Ishikawa (cell line): Measurements from ENCODE around the gene EFNA3.
A peak's percentile ranks its signal among the peaks of the same experiment; 100 is the strongest.

Experiments used
- CEBPB ChIP-seq: IDR thresholded peaks from 2 replicates; pipeline ENCODE4 v1.6.1; 2012
- CREB1 ChIP-seq: IDR thresholded peaks from 2 replicates; pipeline ENCODE4 v1.6.1; 2012; ENCODE audit warnings: low read depth
- EGR1 ChIP-seq: IDR thresholded peaks from 2 replicates; pipeline ENCODE4 v1.6.1; 2012
- EP300 ChIP-seq: IDR thresholded peaks from 2 replicates; pipeline ENCODE4 v1.6.1; 2012; ENCODE audit warnings: borderline replicate concordance
- FOXM1 ChIP-seq: IDR thresholded peaks from 2 replicates; pipeline ENCODE4 v1.6.1; 2012; ENCODE audit warnings: low read depth, borderline replicate concordance
- NFIC ChIP-seq: IDR thresholded peaks from 2 replicates; pipeline ENCODE4 v1.6.1; 2012
- RAD21 ChIP-seq: IDR thresholded peaks from 2 replicates; pipeline ENCODE4 v1.6.1; 2012; ENCODE audit warnings: low read depth
- TAF1 ChIP-seq: IDR thresholded peaks from 2 replicates; pipeline ENCODE4 v1.6.1; 2012; ENCODE audit warnings: low read depth, mild to moderate bottlenecking
- TCF12 ChIP-seq: IDR thresholded peaks from 2 replicates; pipeline ENCODE4 v1.6.1; 2012; ENCODE audit warnings: low read depth
- TEAD4 ChIP-seq: IDR thresholded peaks from 2 replicates; pipeline ENCODE4 v1.6.1; 2012
- YY1 ChIP-seq: IDR thresholded peaks from 2 replicates; pipeline ENCODE4 v1.6.1; 2012; ENCODE audit warnings: low read depth
- ZBTB7A ChIP-seq: IDR thresholded peaks from 2 replicates; pipeline ENCODE4 v1.6.1; 2012; ENCODE audit warnings: low read depth
- TF ChIP-seq, protein P1 (sequence below): IDR thresholded peaks from 2 replicates; pipeline ENCODE4 v1.6.1; 2012
- TF ChIP-seq, protein P2 (sequence below): IDR thresholded peaks from 2 replicates; pipeline ENCODE4 v1.6.1; 2012
- TF ChIP-seq, protein P3 (sequence below): IDR thresholded peaks from 2 replicates; pipeline ENCODE4 v1.6.1; 2012; ENCODE audit warnings: low read depth, mild to moderate bottlenecking

EFNA3 gene

DNA sequence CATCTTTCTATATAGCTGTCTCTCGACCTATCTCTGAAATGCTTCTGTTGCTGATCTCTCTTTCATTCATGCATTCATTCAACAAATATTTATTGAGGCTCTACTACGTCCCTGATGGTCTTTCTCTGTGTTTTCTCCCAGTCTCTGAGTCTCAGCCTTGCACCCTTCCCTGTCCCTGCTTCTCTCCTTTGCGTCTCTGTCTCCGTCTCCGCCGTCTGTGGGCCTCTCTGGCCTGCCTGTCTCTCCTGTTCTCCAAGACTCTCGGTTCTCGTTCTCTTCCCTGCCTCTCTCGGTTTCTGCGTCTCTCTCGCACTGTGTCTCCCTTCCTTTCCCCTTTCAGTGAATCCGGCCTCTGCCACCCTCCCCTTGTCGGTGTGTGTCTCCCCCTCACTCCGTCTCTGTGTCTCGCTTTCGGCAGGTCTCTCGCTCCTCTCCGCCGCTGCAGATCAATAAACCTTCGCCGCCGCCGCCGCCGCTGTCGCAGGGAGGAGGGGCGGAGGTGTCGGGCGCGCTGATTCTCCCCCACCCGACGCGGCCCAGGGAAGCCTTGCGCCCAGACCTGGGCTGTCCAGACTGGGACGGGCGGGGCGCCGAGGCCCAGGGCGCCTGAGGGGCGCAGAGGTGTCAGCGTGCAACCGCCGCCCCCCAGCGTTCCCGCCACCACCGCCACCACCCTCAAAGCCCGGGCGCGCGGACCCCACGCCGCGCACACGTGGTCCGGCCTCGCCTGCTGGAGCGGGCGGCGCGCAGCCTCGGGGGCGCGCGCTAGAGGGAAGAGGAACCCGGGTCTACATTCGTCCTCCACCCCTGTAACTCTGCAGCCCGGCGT is 3.0 kb downstream of the EFNA3 start:
- TF ChIP-seq, protein P1, sequence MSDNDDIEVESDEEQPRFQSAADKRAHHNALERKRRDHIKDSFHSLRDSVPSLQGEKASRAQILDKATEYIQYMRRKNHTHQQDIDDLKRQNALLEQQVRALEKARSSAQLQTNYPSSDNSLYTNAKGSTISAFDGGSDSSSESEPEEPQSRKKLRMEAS: peak; percentile 74
- TF ChIP-seq, protein P2, sequence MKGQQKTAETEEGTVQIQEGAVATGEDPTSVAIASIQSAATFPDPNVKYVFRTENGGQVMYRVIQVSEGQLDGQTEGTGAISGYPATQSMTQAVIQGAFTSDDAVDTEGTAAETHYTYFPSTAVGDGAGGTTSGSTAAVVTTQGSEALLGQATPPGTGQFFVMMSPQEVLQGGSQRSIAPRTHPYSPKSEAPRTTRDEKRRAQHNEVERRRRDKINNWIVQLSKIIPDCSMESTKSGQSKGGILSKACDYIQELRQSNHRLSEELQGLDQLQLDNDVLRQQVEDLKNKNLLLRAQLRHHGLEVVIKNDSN: peak; percentile 29; the same call in 1 of the 2 replicates
- TF ChIP-seq ZBTB7A: no peak

DNA sequence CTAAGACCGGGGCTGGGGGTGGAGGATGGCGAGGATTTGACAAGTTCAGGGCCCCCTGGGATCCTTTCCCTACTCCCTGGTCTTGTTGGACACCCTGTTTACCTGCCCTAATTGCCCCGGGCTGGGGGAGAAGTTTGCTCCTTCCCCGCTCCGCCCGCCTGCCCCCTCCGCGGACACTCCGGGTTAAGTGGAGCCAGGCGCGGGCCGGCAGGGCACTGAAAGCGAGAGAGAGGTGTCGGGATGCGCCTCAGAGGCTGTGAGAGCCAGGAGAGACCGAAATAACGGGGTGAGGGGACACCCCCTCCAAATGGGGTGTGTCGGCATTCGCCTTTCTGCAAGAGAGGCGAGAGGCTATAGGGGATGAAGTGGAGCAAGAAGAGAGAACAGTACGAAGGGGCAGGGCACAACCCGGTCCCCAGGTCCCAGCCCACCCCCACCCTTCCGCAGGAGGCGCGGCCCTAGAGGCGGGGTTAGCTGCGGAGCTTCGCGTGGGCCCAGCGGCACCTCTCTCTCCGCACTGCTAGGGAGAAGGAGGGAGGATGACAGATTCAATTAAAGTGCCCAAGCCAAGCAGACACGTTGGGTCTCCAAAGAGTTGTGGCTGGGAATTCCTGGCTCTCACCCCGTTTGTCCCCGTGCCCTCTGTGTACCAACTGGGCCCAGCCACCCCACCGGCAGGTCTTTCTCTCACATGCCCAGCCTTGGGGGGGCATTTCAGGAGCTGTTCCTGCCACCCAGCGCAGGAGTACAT is 3.8 kb downstream of the EFNA3 start:
- TF ChIP-seq TAF1: no peak
- 0 out of 2 replicates have a peak, but pooled peaks have one; percentile 12 for TF ChIP-seq ZBTB7A
- TF ChIP-seq, protein P1: 0 out of 2 replicates have a peak, but pooled peaks have one; percentile 7

DNA sequence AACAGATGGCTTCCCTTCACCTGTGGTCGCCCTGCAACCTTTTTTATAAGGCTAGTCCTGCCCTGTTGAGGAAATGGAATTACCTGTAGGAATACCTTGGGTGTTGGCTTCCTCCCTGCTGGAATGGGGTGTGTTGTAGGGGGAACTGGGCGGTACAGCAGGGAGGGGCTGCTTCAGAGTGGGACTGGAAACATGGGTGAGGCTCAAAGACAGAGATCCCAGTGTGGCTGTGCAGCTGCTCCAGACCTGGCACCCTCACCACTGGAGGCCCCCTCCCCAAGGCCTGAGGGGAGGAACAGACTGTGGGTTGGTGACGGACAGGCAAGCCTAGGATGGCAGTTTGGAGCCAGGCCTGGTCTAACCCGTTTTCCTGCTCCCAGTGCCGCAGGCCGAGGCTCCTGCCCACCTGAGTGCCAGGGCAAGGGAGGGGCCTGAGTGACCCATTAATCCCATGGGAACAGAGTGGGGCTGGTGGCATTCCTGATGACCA is 4.5 kb downstream of the EFNA3 start:
- TF ChIP-seq ZBTB7A (peak; percentile 42; the same call in 1 of the 2 replicates), EGR1 (no peak)

DNA sequence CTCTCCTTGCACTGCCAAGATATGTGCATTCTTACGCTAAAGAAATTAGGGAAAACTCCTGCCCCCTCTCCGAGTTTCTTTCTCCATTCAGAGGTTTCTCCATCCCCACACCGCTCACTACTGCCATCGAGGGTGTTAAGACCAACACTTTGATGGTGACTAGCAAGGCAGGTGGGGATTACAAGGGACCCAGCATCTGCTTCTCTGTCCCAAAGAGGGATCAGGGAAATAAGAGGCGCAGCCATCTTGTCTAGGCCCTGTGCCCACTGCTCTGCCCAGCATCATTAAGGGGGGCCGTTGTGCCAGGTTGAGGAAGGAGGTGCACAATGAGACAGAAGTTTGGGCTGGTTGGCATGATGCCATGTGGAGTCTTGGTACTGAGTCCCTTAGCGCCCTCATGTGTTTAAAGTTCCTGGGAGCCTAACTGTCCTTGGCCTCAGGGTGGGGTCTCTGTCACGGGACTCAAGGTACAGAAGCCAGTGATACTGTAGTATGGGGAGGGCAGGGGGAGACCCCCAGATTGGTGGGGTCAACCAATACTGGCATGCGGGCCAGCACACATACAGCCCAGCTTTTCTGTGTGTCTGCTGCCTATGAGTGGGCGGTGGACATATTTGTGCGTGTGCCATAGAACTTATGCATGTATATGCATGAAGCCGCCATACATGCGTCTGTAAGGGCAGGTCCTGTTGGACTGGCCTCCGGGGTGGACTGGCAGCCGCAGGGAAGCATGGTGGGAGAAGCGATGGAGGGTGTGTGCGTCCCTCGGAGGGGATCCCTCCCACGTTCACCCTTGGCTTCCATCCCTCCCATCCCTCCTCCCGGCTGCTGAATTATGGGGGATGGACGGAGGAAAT is 5.5 kb downstream of the EFNA3 start:
- TF ChIP-seq EP300 (no peak), NFIC (peak; percentile 86), FOXM1 (no peak), TAF1 (no peak), YY1 (no peak), RAD21 (peak; percentile 40; the same call in 1 of the 2 replicates), TEAD4 (no peak), CEBPB (no peak), EGR1 (no peak), TCF12 (no peak), ZBTB7A (no peak)
- TF ChIP-seq, protein P2: no peak
- TF ChIP-seq, protein P1: no peak
- TF ChIP-seq, protein P3, sequence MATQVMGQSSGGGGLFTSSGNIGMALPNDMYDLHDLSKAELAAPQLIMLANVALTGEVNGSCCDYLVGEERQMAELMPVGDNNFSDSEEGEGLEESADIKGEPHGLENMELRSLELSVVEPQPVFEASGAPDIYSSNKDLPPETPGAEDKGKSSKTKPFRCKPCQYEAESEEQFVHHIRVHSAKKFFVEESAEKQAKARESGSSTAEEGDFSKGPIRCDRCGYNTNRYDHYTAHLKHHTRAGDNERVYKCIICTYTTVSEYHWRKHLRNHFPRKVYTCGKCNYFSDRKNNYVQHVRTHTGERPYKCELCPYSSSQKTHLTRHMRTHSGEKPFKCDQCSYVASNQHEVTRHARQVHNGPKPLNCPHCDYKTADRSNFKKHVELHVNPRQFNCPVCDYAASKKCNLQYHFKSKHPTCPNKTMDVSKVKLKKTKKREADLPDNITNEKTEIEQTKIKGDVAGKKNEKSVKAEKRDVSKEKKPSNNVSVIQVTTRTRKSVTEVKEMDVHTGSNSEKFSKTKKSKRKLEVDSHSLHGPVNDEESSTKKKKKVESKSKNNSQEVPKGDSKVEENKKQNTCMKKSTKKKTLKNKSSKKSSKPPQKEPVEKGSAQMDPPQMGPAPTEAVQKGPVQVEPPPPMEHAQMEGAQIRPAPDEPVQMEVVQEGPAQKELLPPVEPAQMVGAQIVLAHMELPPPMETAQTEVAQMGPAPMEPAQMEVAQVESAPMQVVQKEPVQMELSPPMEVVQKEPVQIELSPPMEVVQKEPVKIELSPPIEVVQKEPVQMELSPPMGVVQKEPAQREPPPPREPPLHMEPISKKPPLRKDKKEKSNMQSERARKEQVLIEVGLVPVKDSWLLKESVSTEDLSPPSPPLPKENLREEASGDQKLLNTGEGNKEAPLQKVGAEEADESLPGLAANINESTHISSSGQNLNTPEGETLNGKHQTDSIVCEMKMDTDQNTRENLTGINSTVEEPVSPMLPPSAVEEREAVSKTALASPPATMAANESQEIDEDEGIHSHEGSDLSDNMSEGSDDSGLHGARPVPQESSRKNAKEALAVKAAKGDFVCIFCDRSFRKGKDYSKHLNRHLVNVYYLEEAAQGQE: no peak

DNA sequence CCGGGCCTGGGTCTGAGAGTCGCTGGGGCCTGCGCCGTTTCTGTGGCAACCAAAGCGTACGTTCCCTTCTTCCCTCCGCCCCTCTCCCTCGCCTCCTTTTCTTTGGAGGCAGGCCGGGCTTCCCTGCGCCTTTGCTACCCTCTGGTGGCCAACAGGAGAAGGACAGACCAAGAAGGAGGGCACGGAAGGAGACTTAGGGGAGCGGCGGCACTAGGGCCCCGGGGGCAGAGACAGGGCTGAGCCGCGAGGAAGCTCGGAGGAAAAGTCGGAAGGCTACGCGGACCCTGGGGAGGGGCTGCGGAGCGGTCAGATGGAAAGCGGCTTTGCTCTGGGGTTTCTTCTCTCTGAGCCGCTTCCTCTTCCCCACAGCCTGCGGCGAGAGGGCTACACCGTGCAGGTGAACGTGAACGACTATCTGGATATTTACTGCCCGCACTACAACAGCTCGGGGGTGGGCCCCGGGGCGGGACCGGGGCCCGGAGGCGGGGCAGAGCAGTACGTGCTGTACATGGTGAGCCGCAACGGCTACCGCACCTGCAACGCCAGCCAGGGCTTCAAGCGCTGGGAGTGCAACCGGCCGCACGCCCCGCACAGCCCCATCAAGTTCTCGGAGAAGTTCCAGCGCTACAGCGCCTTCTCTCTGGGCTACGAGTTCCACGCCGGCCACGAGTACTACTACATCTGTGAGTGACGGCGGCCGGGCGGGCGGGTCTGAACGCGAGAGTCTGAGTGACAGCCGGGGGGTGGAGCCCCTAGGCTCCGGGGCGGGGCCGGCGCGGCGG is 6.3 kb downstream of the EFNA3 start:
- TF ChIP-seq, protein P3: no peak
- TF ChIP-seq TCF12 (peak; percentile 52; the same call in 1 of the 2 replicates), EP300 (0 out of 2 replicates have a peak, but pooled peaks have one; percentile 2), CREB1 (no peak), ZBTB7A (peak; percentile 73), FOXM1 (0 out of 2 replicates have a peak, but pooled peaks have one; percentile 17), TAF1 (no peak; the same call in 1 of the 2 replicates), NFIC (no peak), RAD21 (peak; percentile 99), CEBPB (no peak), TEAD4 (peak; percentile 42; the same call in 1 of the 2 replicates)
- TF ChIP-seq, protein P1: peak; percentile 42; the same call in 1 of the 2 replicates
- TF ChIP-seq, protein P2: no peak
